Effector memory CD8-positive, alpha-beta T cell (primary cell): Measurements from ENCODE around the gene SIGLEC9.

Experiments used
- ATAC-seq: fragments of 150-1000 bp; cut with Tn5 transposase; replicated peaks from 2 replicates; pipeline ENCODE4 v1.10.0; 2021; ENCODE audit warnings: mild to moderate bottlenecking, moderate library complexity
- DNase-seq, 3 experiments: peaks; one replicate each; pipeline ENCODE4 v3.0.0; 2021
- H3K27ac Mint-ChIP-seq, 2 donors: one replicate each; pipeline ENCODE4 v1.8.0; 2022; ENCODE audit warnings: mild to moderate bottlenecking in 2 of 2, mixed read lengths in 2 of 2, moderate library complexity in 2 of 2
- H3K27me3 Mint-ChIP-seq, 2 donors: one replicate each; pipeline ENCODE4 v1.8.0; 2022; ENCODE audit warnings: mixed read lengths in 2 of 2
- H3K36me3 Mint-ChIP-seq: one replicate; pipeline ENCODE4 v1.8.0; 2022; ENCODE audit warnings: mild to moderate bottlenecking, moderate library complexity, mixed read lengths; ENCODE audit not compliant: insufficient read depth
- H3K4me1 Mint-ChIP-seq, 2 donors: one replicate each; pipeline ENCODE4 v1.8.0; 2022; ENCODE audit warnings: low read depth in 2 of 2, mixed read lengths in 2 of 2
- H3K4me3 Mint-ChIP-seq, 2 donors: one replicate each; pipeline ENCODE4 v1.8.0; 2022; ENCODE audit warnings: mild to moderate bottlenecking in 2 of 2, mixed read lengths in 2 of 2, moderate library complexity in 2 of 2
- H3K9me3 Mint-ChIP-seq, 2 donors: one replicate each; pipeline ENCODE4 v1.8.0; 2022; ENCODE audit warnings: mixed read lengths in 2 of 2

The SIGLEC9 gene

GRCh38 chr19:51101171-51101865 lies 23.4 kb upstream of the SIGLEC9 start:
- Mint-ChIP-seq H3K9me3 (no peaks in the 10 kb centered on the region), H3K27me3 (no peaks in the 10 kb centered on the region), H3K4me3 (no peak overlapping the region), H3K27ac (no peak overlapping the region), H3K36me3 (peaks cover 32% of the 10 kb centered on the region), H3K4me1 (peaks cover 37 to 40% of the 10 kb centered on the region in 2 donors)
- no peak for ATAC-seq
- no peak for DNase-seq

DNA sequence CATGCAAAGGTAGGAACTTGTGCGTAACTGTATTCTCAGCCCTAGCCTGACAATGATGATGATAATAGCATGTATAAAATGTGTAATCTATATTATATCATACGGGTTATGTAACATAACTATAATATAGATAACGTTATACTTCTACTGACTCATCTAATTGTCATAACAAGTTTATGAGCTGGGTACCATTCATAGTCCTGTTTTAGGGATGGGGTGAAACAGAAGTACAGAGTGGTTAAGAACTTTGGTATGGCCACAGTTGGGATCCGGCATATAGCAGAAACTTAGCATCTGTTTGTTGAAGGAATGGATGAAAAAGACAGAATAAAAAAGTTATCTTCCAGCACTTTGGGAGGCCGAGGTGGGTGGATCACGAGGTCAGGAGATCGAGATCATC lies 21.7 kb upstream of the SIGLEC9 start:
- H3K4me1 Mint-ChIP-seq, result peaks cover 41 to 45% of the 10 kb centered on the region in 2 donors
- peak overlapping the region; percentile 3 to 16 for H3K27ac Mint-ChIP-seq
- DNase-seq, result no peak
- H3K27me3 Mint-ChIP-seq, result no peaks in the 10 kb centered on the region
- H3K9me3 Mint-ChIP-seq, result no peaks in the 10 kb centered on the region
- H3K4me3 Mint-ChIP-seq, result no peak overlapping the region
- H3K36me3 Mint-ChIP-seq, result peaks cover 32% of the 10 kb centered on the region
- ATAC-seq, result no peak

DNA sequence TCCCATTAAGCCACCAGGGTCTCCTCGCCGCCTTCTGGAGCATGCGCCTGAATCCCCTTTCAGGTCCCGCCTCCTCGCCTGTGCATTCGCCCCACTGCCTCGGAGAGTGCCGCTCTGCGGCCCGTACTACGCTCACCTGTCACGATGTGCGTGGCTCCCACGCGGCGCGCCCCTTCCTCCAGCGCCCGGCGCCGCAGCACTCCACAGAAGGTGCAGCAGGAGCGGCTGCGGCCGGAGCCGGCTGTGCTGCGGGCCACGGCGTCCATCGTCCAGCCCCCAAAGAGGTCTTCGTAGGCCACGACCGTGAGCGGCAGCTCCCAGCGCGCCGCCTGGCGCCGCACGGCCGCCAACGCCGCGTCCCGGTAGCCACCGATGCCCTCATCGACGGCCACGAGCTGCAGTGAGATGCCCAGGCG lies 20.8 kb upstream of the SIGLEC9 start:
- Mint-ChIP-seq H3K4me3 (no peak overlapping the region), H3K9me3 (no peaks in the 10 kb centered on the region), H3K27ac (no peak overlapping the region), H3K27me3 (no peaks in the 10 kb centered on the region), H3K36me3 (peaks cover 41% of the 10 kb centered on the region), H3K4me1 (peaks cover 48 to 53% of the 10 kb centered on the region in 2 donors)
- DNase-seq, result no peak
- no peak for ATAC-seq

DNA sequence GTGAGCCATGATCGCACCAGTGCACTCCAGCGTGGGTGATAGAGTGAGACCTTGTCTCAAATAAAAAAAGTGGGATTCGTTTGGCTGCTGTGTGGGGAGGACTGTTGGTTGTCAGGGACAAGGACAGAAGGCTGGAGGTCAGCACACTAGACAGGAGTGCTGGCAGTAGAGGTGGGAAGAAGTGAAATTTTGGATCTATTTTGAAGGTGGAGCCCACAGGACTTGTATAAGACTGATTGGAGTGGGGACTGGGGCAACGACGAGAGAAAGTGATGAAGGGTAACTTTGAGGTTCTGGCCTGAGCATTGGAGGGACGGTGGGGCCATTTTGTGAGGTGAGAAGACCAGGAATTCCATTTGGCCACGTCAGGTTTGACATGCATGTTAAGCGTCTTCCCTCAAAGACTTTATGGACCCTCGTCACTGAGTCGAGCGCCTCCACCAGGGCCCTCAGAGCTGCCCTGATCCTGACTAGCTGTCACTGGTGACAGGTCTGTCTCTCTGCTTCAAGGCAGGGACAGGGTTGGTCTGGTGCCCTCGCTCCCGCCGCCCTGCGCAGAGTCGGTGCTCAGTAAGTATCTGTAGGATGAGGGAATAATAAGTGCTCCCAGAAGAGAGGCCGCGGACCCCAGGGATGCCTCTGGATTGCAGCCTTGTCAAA lies 17.2 kb upstream of the SIGLEC9 start:
- H3K36me3 Mint-ChIP-seq, result peaks cover 21% of the 10 kb centered on the region
- peak overlapping the region; percentile 90 to 91 for H3K4me3 Mint-ChIP-seq
- peaks cover 40 to 42% of the 10 kb centered on the region in 2 donors for H3K4me1 Mint-ChIP-seq
- no peak for DNase-seq
- no peak for ATAC-seq
- no peaks in the 10 kb centered on the region for H3K27me3 Mint-ChIP-seq
- H3K27ac Mint-ChIP-seq, result peak overlapping the region; percentile 94
- H3K9me3 Mint-ChIP-seq, result no peaks in the 10 kb centered on the region

DNA sequence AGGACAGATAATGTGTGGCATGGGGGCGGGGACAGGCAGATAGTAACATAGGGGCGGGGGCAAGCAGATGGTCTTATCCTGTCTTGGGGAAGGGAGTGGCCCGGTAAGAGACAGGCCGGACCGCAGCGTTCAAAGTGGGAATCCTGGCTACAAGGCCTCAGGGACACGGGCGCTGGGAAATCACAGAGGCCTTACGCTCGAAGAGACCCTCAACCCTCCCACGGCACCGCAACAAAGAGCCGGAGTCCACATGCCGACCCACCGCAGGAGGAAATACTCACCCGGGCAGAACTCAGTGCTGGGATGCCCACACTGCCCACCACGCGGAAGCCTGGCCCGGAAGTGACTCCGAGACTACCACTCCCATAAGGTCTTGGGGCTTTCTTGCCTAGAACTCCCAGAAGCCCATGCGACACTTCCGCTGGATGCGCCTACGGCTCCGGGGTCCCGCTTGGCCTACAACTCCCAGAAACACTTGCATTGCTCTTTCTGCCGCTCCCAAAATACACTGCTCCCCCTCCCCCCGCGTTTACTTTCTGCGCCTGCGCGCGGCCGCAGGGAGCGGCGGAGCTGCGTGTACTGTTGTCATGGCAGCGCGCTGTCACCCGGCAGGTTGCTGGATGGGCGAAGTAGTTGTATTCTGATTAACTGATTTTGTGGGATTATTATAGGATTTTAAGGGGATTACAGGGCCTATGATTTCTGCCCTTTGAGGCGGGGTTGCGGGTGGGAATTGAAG lies 16.5 kb upstream of the SIGLEC9 start, which contains the start of gene CTU1:
Gene CTU1, minus strand, starts transcription at position 344 of the 739 bp plus-strand sequence. CDS start 3,840 bp downstream, outside the sequence.
- H3K4me3 Mint-ChIP-seq, result peak within 1 kb of the TSS; percentile 90 to 91
- ATAC-seq, result peak; percentile 98
- peaks cover 14% of the 10 kb centered on the region for H3K36me3 Mint-ChIP-seq

DNA sequence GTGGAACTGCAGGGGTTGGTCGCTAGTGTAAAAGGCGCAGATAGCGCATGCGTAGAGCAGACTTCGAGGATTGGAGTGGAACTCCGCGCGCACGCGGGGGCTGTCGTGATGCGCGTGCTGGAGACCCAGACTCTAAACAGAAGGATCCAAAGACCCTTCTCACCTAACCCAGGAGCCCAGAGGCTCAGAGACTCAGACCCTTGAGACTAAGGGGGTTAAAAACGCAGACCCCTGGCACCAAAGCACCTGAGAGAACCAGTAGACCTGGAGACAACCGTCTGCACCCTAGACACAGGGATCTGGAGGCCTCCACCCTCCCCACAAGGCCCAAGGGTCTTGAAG lies 15.9 kb upstream of the SIGLEC9 start:
- DNase-seq (no peak), ATAC-seq (peak; percentile 39)
- H3K27me3 Mint-ChIP-seq, result no peaks in the 10 kb centered on the region
- H3K27ac Mint-ChIP-seq, result peak overlapping the region; percentile 94
- peaks cover 9% of the 10 kb centered on the region for H3K36me3 Mint-ChIP-seq
- no peaks in the 10 kb centered on the region for H3K9me3 Mint-ChIP-seq
- peaks cover 38 to 39% of the 10 kb centered on the region in 2 donors for H3K4me1 Mint-ChIP-seq
- peak overlapping the region; percentile 90 to 91 for H3K4me3 Mint-ChIP-seq

More for the DNA sequence above, 16.5 kb upstream of the SIGLEC9 start, which contains the start of gene CTU1:
- no peaks in the 10 kb centered on the region for H3K27me3 Mint-ChIP-seq
- H3K9me3 Mint-ChIP-seq, result no peaks in the 10 kb centered on the region
- peaks cover 38% of the 10 kb centered on the region in 2 donors for H3K4me1 Mint-ChIP-seq
- peak; percentile 96 to 98 (median 97) for DNase-seq
- H3K27ac Mint-ChIP-seq, result peak within 1 kb of the TSS; percentile 94

DNA sequence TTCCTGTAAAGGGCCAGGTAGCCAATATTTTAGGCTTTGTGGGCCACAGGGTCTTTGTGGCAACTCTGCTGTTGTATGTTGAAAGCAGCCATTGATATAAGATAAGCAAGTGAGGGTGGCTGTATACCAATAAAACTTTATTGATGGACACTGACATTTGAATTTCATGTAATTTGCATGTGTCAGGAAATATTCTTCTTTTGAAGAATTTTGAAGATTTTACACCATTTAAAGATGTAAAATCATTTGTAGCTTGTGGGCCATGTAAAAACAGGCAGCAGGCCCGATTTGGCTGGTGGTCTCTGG lies 14.1 kb upstream of the SIGLEC9 start:
- peaks cover 9% of the 10 kb centered on the region for H3K36me3 Mint-ChIP-seq
- H3K27me3 Mint-ChIP-seq, result no peaks in the 10 kb centered on the region
- peaks cover 43 to 45% of the 10 kb centered on the region in 2 donors for H3K4me1 Mint-ChIP-seq
- no peaks in the 10 kb centered on the region for H3K9me3 Mint-ChIP-seq
- DNase-seq (no peak), ATAC-seq (no peak)
- no peak overlapping the region for H3K27ac Mint-ChIP-seq
- no peak overlapping the region for H3K4me3 Mint-ChIP-seq

- no peak for ATAC-seq
- peaks cover 42 to 48% of the 10 kb centered on the region in 2 donors for H3K4me1 Mint-ChIP-seq
- no peak overlapping the region for H3K4me3 Mint-ChIP-seq
- DNase-seq, result no peak
- no peak overlapping the region for H3K27ac Mint-ChIP-seq
- peaks cover 9% of the 10 kb centered on the region for H3K36me3 Mint-ChIP-seq
- no peaks in the 10 kb centered on the region for H3K9me3 Mint-ChIP-seq
- H3K27me3 Mint-ChIP-seq, result no peaks in the 10 kb centered on the region
Observed at GRCh38 chr19:51111606-51112005, 13.1 kb upstream of the SIGLEC9 start.

GRCh38 chr19:51114087-51114729 lies 10.5 kb upstream of the SIGLEC9 start:
- Mint-ChIP-seq H3K27ac (peak overlapping the region in 1 of 2 donors; percentile 63), H3K4me1 (peaks cover 34 to 42% of the 10 kb centered on the region in 2 donors), H3K36me3 (no peaks in the 10 kb centered on the region), H3K4me3 (peak overlapping the region; percentile 56 to 65), H3K27me3 (no peaks in the 10 kb centered on the region), H3K9me3 (no peaks in the 10 kb centered on the region)
- peak; percentile 74 for ATAC-seq
- DNase-seq, result no peak

- Mint-ChIP-seq H3K9me3 (no peaks in the 10 kb centered on the region), H3K27ac (peak overlapping the region; percentile 68 to 79), H3K27me3 (no peaks in the 10 kb centered on the region), H3K4me3 (peak overlapping the region; percentile 56 to 58), H3K4me1 (peaks cover 46 to 59% of the 10 kb centered on the region in 2 donors), H3K36me3 (no peaks in the 10 kb centered on the region)
- ATAC-seq, result peak; percentile 87
- DNase-seq, result peak in 1 of 3 experiments; percentile 22
Observed at GRCh38 chr19:51116736-51117286, 7.9 kb upstream of the SIGLEC9 start.

DNA sequence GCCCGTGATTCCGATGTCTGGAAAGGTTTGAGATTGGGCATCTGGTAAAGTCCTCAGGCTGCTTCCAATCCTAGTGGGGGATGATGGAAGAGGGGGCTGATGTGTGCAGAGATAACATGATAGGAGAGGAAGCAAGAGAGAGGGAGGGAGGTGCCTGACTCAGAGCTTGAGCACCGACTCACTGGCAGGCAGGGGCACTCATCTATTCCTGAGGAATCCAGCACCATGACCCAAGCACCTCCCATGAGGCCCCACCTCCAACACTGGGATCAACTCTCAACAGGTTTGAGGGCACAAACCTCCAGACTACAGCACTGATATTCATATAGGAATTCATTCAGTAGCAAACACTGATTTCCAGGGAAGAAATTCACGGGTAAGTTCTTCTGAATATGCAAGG lies 5.6 kb upstream of the SIGLEC9 start:
- Mint-ChIP-seq H3K27ac (peak overlapping the region; percentile 67 to 72), H3K27me3 (no peaks in the 10 kb centered on the region), H3K9me3 (no peaks in the 10 kb centered on the region), H3K4me3 (no peak overlapping the region), H3K36me3 (peaks cover 5% of the 10 kb centered on the region), H3K4me1 (peaks cover 66 to 79% of the 10 kb centered on the region in 2 donors)
- no peak for ATAC-seq
- DNase-seq, result no peak

- no peaks in the 10 kb centered on the region for H3K9me3 Mint-ChIP-seq
- H3K36me3 Mint-ChIP-seq, result peaks cover 5% of the 10 kb centered on the region
- no peak overlapping the region for H3K4me3 Mint-ChIP-seq
- ATAC-seq (no peak), DNase-seq (no peak)
- peak overlapping the region; percentile 38 to 72 for H3K27ac Mint-ChIP-seq
- peaks cover 65 to 78% of the 10 kb centered on the region in 2 donors for H3K4me1 Mint-ChIP-seq
- H3K27me3 Mint-ChIP-seq, result no peaks in the 10 kb centered on the region
Observed at GRCh38 chr19:51119611-51120010, 5.1 kb upstream of the SIGLEC9 start.

GRCh38 chr19:51120160-51120559 lies 4.5 kb upstream of the SIGLEC9 start:
- H3K4me1 Mint-ChIP-seq, result peaks cover 65 to 80% of the 10 kb centered on the region in 2 donors
- ATAC-seq (no peak), DNase-seq (no peak)
- H3K36me3 Mint-ChIP-seq, result peaks cover 9% of the 10 kb centered on the region
- H3K4me3 Mint-ChIP-seq, result peak overlapping the region in 1 of 2 donors; percentile 14
- H3K9me3 Mint-ChIP-seq, result no peaks in the 10 kb centered on the region
- peak overlapping the region; percentile 38 to 72 for H3K27ac Mint-ChIP-seq
- H3K27me3 Mint-ChIP-seq, result no peaks in the 10 kb centered on the region
